Measurements from ENCODE around the gene CNOT3. TPM values are rescaled to one million over a fixed set of nuclear protein-coding genes. Genes with fewer than 3 reads are reported as not detected.

Gene CNOT3
- total RNA-seq, 5 donors from 2014 or later (not counting 1 experiment from before 2014, with no cell fraction given), result 45.9 to 83.1 (median 77.0) TPM

DNA sequence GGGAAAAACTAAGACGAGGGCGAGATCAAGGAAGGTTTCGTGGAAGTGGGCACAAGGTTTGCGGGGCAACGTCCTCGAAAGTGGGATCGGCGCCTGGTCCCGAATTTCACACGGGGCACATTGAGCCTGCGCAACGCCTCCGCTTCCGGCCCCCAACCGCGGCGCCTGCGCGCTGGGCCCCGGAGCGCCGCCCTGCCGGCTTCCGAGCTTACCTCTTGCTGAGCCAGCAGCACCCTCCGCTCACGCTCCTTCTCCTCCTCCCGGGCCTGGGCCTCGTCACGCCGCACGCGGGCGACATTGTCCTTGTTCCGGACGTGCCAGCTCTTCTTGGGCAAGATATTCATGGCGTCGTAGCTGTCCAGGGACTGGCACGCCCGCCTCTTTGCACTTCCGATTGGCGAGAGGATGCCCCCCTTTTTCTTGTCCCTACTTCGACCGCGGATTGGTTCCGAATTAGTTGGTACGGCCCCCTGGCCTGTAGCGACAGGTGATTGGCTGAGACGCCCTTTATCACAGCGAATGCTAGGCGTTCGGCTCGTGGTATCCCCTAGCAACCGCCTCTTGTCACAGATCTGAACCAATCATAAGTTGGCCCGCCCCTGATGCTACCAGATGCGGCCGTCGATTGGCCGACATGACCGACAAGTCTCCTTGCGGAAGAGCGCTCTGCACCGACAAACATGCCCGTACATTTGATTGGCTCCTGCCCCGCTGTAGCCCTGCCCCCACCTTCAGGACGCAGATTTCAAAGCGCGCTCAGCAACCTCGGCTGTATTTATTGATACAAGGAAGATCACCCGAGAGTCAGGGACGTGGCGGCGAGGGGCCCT is 22.0 kb downstream of the CNOT3 start, which contains the start of gene LENG1:
LENG1 (minus strand) TSS at position 370 of the 830 bp plus-strand sequence; CDS start at position 344, 26 bp downstream.
- H3K9me3 ChIP-seq, result no peaks in the 10 kb centered on the region
- H3K27ac ChIP-seq (ENCODE audit: low read length), result peak within 1 kb of the TSS; percentile 80
- peaks cover 0 to 39% of the 10 kb centered on the region in 2 donors for H3K36me3 ChIP-seq (ENCODE audit: control insufficient read depth in 2 of 2, extremely low read depth in 1 of 2, insufficient read depth in 1 of 2, low read length in 1 of 2)
- DNase-seq, result peak; percentile 92 to 100 (median 99)
- H3K4me3 Mint-ChIP-seq, result peak within 1 kb of the TSS; percentile 94 to 100 (median 100)
- H3K4me3 ChIP-seq (ENCODE audit: control insufficient read depth in 1 of 2, extremely low read depth in 1 of 2, low read length in 1 of 2), result peak within 1 kb of the TSS; percentile 84
- peaks cover 31 to 86% of the 10 kb centered on the region in 2 experiments for H3K4me1 ChIP-seq (ENCODE audit: control insufficient read depth in 1 of 2, extremely low read depth in 1 of 2, insufficient read depth in 2 of 2, low read length in 2 of 2)
- no peaks in the 10 kb centered on the region for H3K9me3 Mint-ChIP-seq
- peaks cover 24% of the 10 kb centered on the region for H3K36me3 Mint-ChIP-seq
- H3K27me3 Mint-ChIP-seq, result no peaks in the 10 kb centered on the region
- H3K27ac Mint-ChIP-seq, result peak within 1 kb of the TSS; percentile 100
- peaks cover 62 to 78% (median 68%) of the 10 kb centered on the region in 3 donors for H3K4me1 Mint-ChIP-seq
- POLR2A ChIA-PET, result interaction anchor here in 1 of 2 donors (1.8 to 2.2 kb wide), 3 partner anchors 23 to 41 kb away, joined by 6 to 16 read pairs (median 9); partner anchors contain the start of genes CNOT3, MBOAT7 and RPS9
- CTCF ChIA-PET, result interaction anchor here (0.6 to 1.8 kb wide), 5 partner anchors 9 to 31 kb away, joined by 3 to 13 read pairs (median 4); partner anchors contain the start of genes CNOT3 (in 1 of the 2) and TSEN34 (in 1 of the 2)
- peaks cover 0 to 12% of the 10 kb centered on the region in 2 experiments for H3K27me3 ChIP-seq (replicated peaks in 1 of 2; ENCODE audit: control insufficient read depth in 2 of 2, extremely low read depth in 1 of 2, insufficient read depth in 2 of 2, low read length in 1 of 2)
- under 1% methylated on average over 67 of the region's 72 CpGs for WGBS (ENCODE audit: insufficient coverage)
- peak; percentile 87 to 89 (median 88) for ATAC-seq (replicated peaks in 1 of 4)

- H3K4me1 ChIP-seq (ENCODE audit: control insufficient read depth in 1 of 2, extremely low read depth in 1 of 2, insufficient read depth in 2 of 2, low read length in 2 of 2), result peaks cover 24 to 83% of the 10 kb centered on the region in 2 experiments
- peaks cover 0 to 32% of the 10 kb centered on the region in 2 donors for H3K36me3 ChIP-seq (ENCODE audit: control insufficient read depth in 2 of 2, extremely low read depth in 1 of 2, insufficient read depth in 1 of 2, low read length in 1 of 2)
- ATAC-seq (replicated peaks in 1 of 4) (no peak), DNase-seq (peak in 1 of 35 experiments; percentile 42)
- 13% methylated on average over 18 of the region's 28 CpGs for WGBS (ENCODE audit: insufficient coverage)
- Mint-ChIP-seq H3K4me3 (peak overlapping the region; percentile 94 to 100 (median 100)), H3K4me1 (peaks cover 58 to 79% (median 66%) of the 10 kb centered on the region in 3 donors), H3K36me3 (peaks cover 18% of the 10 kb centered on the region), H3K27me3 (no peaks in the 10 kb centered on the region), H3K27ac (peak overlapping the region; percentile 100), H3K9me3 (no peaks in the 10 kb centered on the region)
- H3K27me3 ChIP-seq (replicated peaks in 1 of 2; ENCODE audit: control insufficient read depth in 2 of 2, extremely low read depth in 1 of 2, insufficient read depth in 2 of 2, low read length in 1 of 2), result peaks cover 0 to 19% of the 10 kb centered on the region in 2 experiments
- peak overlapping the region; percentile 80 for H3K27ac ChIP-seq (ENCODE audit: low read length)
- CTCF ChIA-PET, result interaction anchor here in 1 of 2 donors (0.6 to 1.8 kb wide), 4 partner anchors 10 to 50 kb away, joined by 3 to 13 read pairs (median 6); partner anchors contain the start of genes CNOT3 and TSEN34
- peak overlapping the region; percentile 58 to 84 for H3K4me3 ChIP-seq (ENCODE audit: control insufficient read depth in 1 of 2, extremely low read depth in 1 of 2, low read length in 1 of 2)
- H3K9me3 ChIP-seq, result no peaks in the 10 kb centered on the region
- POLR2A ChIA-PET, result interaction anchor here in 1 of 2 donors (1.8 to 2.2 kb wide), 3 partner anchors 23 to 41 kb away, joined by 6 to 16 read pairs (median 9); partner anchors contain the start of genes CNOT3, MBOAT7 and RPS9
Measured at GRCh38 chr19:54160182-54160811, 22.7 kb downstream of the CNOT3 start.

DNA sequence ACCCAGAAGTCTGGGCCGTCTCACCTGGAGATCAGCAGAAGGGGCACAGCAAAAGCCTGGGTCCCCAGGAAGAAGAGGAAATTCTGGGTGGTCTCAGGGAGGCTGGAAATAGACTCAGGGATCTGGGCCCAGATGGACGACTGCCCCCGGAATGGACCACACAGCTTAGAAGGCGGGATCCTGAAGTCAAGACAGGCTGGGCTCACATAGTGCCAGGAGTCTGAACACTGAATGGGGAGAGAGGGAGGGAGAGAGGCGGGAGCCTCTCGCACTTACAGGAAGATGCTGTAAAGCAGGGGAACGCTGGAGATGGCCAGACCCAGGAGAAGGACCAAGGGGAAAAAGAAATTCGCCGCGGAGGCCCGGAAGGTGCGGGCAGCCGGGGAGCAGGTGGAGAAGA is 23.3 kb downstream of the CNOT3 start:
- Mint-ChIP-seq H3K36me3 (peaks cover 16% of the 10 kb centered on the region), H3K27ac (peak overlapping the region; percentile 100), H3K4me1 (peaks cover 56 to 77% (median 66%) of the 10 kb centered on the region in 3 donors), H3K27me3 (no peaks in the 10 kb centered on the region), H3K4me3 (peak overlapping the region; percentile 94 to 100 (median 100)), H3K9me3 (no peaks in the 10 kb centered on the region)
- ATAC-seq (replicated peaks in 1 of 4), result no peak
- Histone ChIP-seq H3K36me3 (ENCODE audit: control insufficient read depth in 2 of 2, extremely low read depth in 1 of 2, insufficient read depth in 1 of 2, low read length in 1 of 2) (peaks cover 0 to 26% of the 10 kb centered on the region in 2 donors), H3K27ac (ENCODE audit: low read length) (no peak overlapping the region), H3K4me3 (ENCODE audit: control insufficient read depth in 1 of 2, extremely low read depth in 1 of 2, low read length in 1 of 2) (no peak overlapping the region), H3K9me3 (no peaks in the 10 kb centered on the region), H3K27me3 (replicated peaks in 1 of 2; ENCODE audit: control insufficient read depth in 2 of 2, extremely low read depth in 1 of 2, insufficient read depth in 2 of 2, low read length in 1 of 2) (peaks cover 0 to 19% of the 10 kb centered on the region in 2 experiments), H3K4me1 (ENCODE audit: control insufficient read depth in 1 of 2, extremely low read depth in 1 of 2, insufficient read depth in 2 of 2, low read length in 2 of 2) (peaks cover 20 to 77% of the 10 kb centered on the region in 2 experiments)
- DNase-seq, result no peak
- ChIA-PET CTCF (interaction anchor here in 1 of 2 donors (0.6 kb wide), 1 partner anchor 50 kb away, joined by 3 read pairs; no protein-coding TSS in a partner anchor), POLR2A (interaction anchor here in 1 of 2 donors (2.2 kb wide), 1 partner anchor 24 kb away, joined by 16 read pairs; the partner anchor contains the start of gene CNOT3)
- 76% methylated on average over 10 of the region's 13 CpGs for WGBS (ENCODE audit: insufficient coverage)

GRCh38 chr19:54162241-54162805 is 24.8 kb downstream of the CNOT3 start:
- peaks cover 0 to 19% of the 10 kb centered on the region in 2 experiments for H3K27me3 ChIP-seq (replicated peaks in 1 of 2; ENCODE audit: control insufficient read depth in 2 of 2, extremely low read depth in 1 of 2, insufficient read depth in 2 of 2, low read length in 1 of 2)
- Mint-ChIP-seq H3K4me3 (peak overlapping the region; percentile 80 to 94 (median 82)), H3K27ac (peak overlapping the region; percentile 55 to 78), H3K4me1 (peaks cover 47 to 64% (median 59%) of the 10 kb centered on the region in 3 donors), H3K9me3 (no peaks in the 10 kb centered on the region), H3K36me3 (peaks cover 5% of the 10 kb centered on the region), H3K27me3 (no peaks in the 10 kb centered on the region)
- H3K27ac ChIP-seq (ENCODE audit: low read length), result no peak overlapping the region
- peak overlapping the region; percentile 48 to 65 for H3K4me3 ChIP-seq (ENCODE audit: control insufficient read depth in 1 of 2, extremely low read depth in 1 of 2, low read length in 1 of 2)
- CTCF ChIA-PET, result interaction anchor here in 1 of 2 donors (0.7 to 1.4 kb wide), 2 partner anchors 26 to 27 kb away, joined by 3 read pairs; partner anchors contain the start of gene MBOAT7
- POLR2A ChIA-PET, result no interaction called here
- ATAC-seq (replicated peaks in 1 of 4) (peak; percentile 10 to 21 (median 17)), DNase-seq (peak; percentile 55 to 83 (median 74))
- peaks cover 0 to 11% of the 10 kb centered on the region in 2 donors for H3K36me3 ChIP-seq (ENCODE audit: control insufficient read depth in 2 of 2, extremely low read depth in 1 of 2, insufficient read depth in 1 of 2, low read length in 1 of 2)
- H3K4me1 ChIP-seq (ENCODE audit: control insufficient read depth in 1 of 2, extremely low read depth in 1 of 2, insufficient read depth in 2 of 2, low read length in 2 of 2), result peaks cover 17 to 64% of the 10 kb centered on the region in 2 experiments
- H3K9me3 ChIP-seq, result no peaks in the 10 kb centered on the region
- 4% methylated on average over 23 of the region's 35 CpGs for WGBS (ENCODE audit: insufficient coverage)

DNA sequence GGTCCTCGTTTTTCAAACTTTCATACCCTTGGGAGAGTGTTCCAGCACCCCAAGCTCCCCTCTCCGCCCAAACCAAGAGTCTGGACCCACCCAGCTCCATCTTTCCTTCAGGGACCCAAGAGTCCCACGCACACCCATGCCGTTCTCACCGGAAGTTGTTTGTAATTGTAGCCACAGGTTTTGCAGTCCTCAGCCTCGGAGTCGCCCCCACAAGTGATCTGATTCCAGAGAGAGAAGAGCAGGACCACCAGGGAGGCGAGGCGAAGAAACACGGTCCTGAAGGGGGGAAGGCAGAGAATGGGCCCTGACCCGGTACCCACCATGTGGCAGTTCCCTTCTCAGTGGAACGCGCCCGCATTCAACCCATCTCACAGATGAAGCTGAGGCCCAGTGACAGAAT is 25.3 kb downstream of the CNOT3 start:
- ATAC-seq (replicated peaks in 1 of 4) (no peak), DNase-seq (no peak)
- H3K4me3 ChIP-seq (ENCODE audit: control insufficient read depth in 1 of 2, extremely low read depth in 1 of 2, low read length in 1 of 2), result peak overlapping the region; percentile 48 to 65
- H3K9me3 ChIP-seq, result no peaks in the 10 kb centered on the region
- Mint-ChIP-seq H3K4me3 (peak overlapping the region; percentile 80 to 94 (median 82)), H3K36me3 (peaks cover 5% of the 10 kb centered on the region), H3K9me3 (no peaks in the 10 kb centered on the region), H3K27ac (peak overlapping the region; percentile 28 to 78), H3K27me3 (no peaks in the 10 kb centered on the region), H3K4me1 (peaks cover 47 to 64% (median 59%) of the 10 kb centered on the region in 3 donors)
- CTCF ChIA-PET, result interaction anchor here (0.7 to 1.4 kb wide), 3 partner anchors 26 to 1918 kb away, joined by 3 to 4 read pairs (median 3); partner anchors contain the start of gene MBOAT7 (in 1 of the 2)
- peaks cover 17 to 58% of the 10 kb centered on the region in 2 experiments for H3K4me1 ChIP-seq (ENCODE audit: control insufficient read depth in 1 of 2, extremely low read depth in 1 of 2, insufficient read depth in 2 of 2, low read length in 2 of 2)
- H3K36me3 ChIP-seq (ENCODE audit: control insufficient read depth in 2 of 2, extremely low read depth in 1 of 2, insufficient read depth in 1 of 2, low read length in 1 of 2), result peaks cover 0 to 6% of the 10 kb centered on the region in 2 donors
- POLR2A ChIA-PET, result no interaction called here
- H3K27me3 ChIP-seq (replicated peaks in 1 of 2; ENCODE audit: control insufficient read depth in 2 of 2, extremely low read depth in 1 of 2, insufficient read depth in 2 of 2, low read length in 1 of 2), result peaks cover 0 to 19% of the 10 kb centered on the region in 2 experiments
- WGBS (ENCODE audit: insufficient coverage), result 76% methylated on average over 6 of the region's 14 CpGs
- no peak overlapping the region for H3K27ac ChIP-seq (ENCODE audit: low read length)
